ENCODE results near the gene RBM27. TPM values are rescaled to one million over a fixed set of nuclear protein-coding genes. Genes with fewer than 3 reads are reported as not detected.
"Not testable (repeated sequence)": the region's sequence is repeated elsewhere in the genome, so short reads cannot be mapped to it uniquely, and the experiment has no call there.

RBM27 gene
- total and polyA plus RNA-seq, 4 donors: 7.3 to 24.9 (median 16.8) TPM

DNA sequence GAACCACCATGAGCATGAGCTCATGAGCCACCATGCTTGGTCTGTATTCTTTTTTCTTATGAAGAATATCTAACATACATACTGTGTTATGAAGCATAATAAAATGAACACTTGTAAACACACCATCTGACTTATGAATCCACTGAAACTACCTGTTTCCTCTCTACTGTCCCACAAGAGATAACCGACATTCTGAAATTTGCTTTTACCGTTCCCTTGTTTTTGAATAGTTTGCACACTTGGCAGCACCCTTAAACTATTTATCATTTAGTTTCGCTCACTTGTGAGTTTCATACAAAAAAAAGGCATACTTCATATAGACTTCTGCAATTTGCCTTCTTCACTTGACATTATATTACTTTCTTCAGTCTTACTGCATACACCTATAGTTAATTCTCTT is 29.8 kb upstream of the RBM27 start:
- H3K9me3 ChIP-seq (ENCODE audit: control insufficient read depth, low read length): no peaks in the 10 kb centered on the region
- ATAC-seq (ENCODE audit: low FRiP score) (no peak), DNase-seq (no peak)
- H3K4me3 ChIP-seq (ENCODE audit: low read length in 2 of 2): no peak overlapping the region
- WGBS, 2 donors: 92 to 94% methylated on average over 3 of the region's 3 CpGs
- no peaks in the 10 kb centered on the region for H3K4me1 ChIP-seq (ENCODE audit: control insufficient read depth in 1 of 2, insufficient read depth in 2 of 2, low read length in 2 of 2)
- H3K36me3 ChIP-seq (ENCODE audit: control insufficient read depth in 1 of 2, insufficient read depth in 2 of 2, low read length in 1 of 2): peaks cover 0 to 6% of the 10 kb centered on the region in 2 donors
- H3K27ac ChIP-seq (ENCODE audit: low read depth in 1 of 2, low read length in 2 of 2): no peak overlapping the region
- no peaks in the 10 kb centered on the region for H3K27me3 ChIP-seq (ENCODE audit: control insufficient read depth in 1 of 2, insufficient read depth in 2 of 2, low read length in 1 of 2)
- intact Hi-C loops (cut with DNase I): no loop called here

DNA sequence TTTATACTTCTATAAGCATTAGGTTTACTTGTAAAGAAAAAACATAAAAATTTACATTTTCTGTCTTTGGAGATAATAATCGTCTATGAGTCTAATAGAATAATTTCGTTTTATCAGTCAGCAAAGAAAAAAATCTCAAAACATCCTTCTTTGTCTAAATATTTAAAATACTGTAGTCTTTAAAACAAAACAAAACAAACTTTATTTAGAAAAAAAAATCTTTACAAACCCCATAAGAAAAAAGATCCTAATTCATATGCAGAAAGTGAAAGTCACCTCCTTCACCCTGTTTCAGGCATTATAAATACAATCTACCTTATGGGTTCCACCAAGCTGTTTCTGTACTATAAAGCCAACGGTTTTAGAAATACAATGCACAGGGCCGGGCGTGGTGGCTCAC is 26.6 kb upstream of the RBM27 start:
- WGBS, 2 donors: 89 to 92% methylated on average over 5 of the region's 5 CpGs
- Histone ChIP-seq H3K27me3 (ENCODE audit: control insufficient read depth in 1 of 2, insufficient read depth in 2 of 2, low read length in 1 of 2) (no peaks in the 10 kb centered on the region), H3K4me1 (ENCODE audit: control insufficient read depth in 1 of 2, insufficient read depth in 2 of 2, low read length in 2 of 2) (peaks cover 1 to 3% of the 10 kb centered on the region in 2 donors), H3K4me3 (ENCODE audit: low read length in 2 of 2) (no peak overlapping the region), H3K27ac (ENCODE audit: low read depth in 1 of 2, low read length in 2 of 2) (no peak overlapping the region), H3K36me3 (ENCODE audit: control insufficient read depth in 1 of 2, insufficient read depth in 2 of 2, low read length in 1 of 2) (peaks cover 0 to 3% of the 10 kb centered on the region in 2 donors), H3K9me3 (ENCODE audit: control insufficient read depth, low read length) (no peaks in the 10 kb centered on the region)
- intact Hi-C loops (cut with DNase I): no loop called here
- no peak for ATAC-seq (ENCODE audit: low FRiP score)
- no peak for DNase-seq

DNA sequence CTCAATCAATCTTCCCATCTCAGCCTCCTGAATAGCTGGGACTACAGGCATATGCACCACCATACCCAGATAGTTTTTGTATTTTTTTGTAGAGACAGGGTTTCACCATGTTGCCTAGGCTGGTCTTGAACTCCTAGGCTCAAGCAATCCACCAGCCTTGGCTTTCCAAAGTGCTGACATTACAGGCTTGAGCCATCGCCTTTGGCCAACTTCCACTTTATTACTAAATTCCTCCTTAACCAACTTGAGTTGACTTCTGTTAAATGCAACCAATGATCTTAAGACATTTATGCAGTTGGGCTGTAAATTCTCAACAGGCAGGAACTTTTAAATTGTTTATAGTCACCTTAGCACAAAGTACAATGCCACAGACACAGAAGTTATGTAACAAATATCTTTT is 23.7 kb upstream of the RBM27 start:
- Histone ChIP-seq H3K36me3 (ENCODE audit: control insufficient read depth in 1 of 2, insufficient read depth in 2 of 2, low read length in 1 of 2) (peaks cover 0 to 3% of the 10 kb centered on the region in 2 donors), H3K4me1 (ENCODE audit: control insufficient read depth in 1 of 2, insufficient read depth in 2 of 2, low read length in 2 of 2) (peaks cover 1 to 3% of the 10 kb centered on the region in 2 donors), H3K27ac (ENCODE audit: low read depth in 1 of 2, low read length in 2 of 2) (no peak overlapping the region), H3K4me3 (ENCODE audit: low read length in 2 of 2) (no peak overlapping the region), H3K9me3 (ENCODE audit: control insufficient read depth, low read length) (no peaks in the 10 kb centered on the region), H3K27me3 (ENCODE audit: control insufficient read depth in 1 of 2, insufficient read depth in 2 of 2, low read length in 1 of 2) (no peaks in the 10 kb centered on the region)
- no peak for ATAC-seq (ENCODE audit: low FRiP score)
- DNase-seq: no peak
- WGBS, 2 donors: 83 to 93% methylated on average over 1 of the region's 1 CpG
- intact Hi-C loops (cut with DNase I): loop anchor here (5.0 to 10.0 kb wide), 4 partner anchors 63 to 268 kb away; partner anchors contain the start of gene TCERG1 (in 1 of the 2)

DNA sequence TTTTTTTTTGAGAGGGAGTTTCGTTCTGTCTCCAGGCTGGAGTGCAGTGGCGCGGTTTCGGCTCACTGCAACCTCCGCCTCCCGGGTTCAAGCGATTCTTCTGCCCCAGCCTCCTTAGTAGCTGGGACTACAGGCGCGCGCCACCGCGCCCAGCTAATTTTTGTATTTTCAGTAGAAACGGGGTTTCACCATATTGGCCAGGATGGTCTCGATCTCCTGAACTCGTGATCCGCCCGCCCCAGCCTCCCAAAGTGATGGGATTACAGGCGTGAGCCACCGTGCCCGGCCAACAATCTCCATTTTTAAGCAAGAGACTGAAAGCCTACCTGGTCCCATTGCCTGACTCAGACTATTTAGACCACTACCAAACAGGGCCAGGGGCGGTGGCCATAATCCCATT is 20.0 kb upstream of the RBM27 start:
- not testable (repeated sequence) for H3K9me3 ChIP-seq (ENCODE audit: control insufficient read depth, low read length); DNase-seq; H3K4me3 ChIP-seq (ENCODE audit: low read length in 2 of 2); H3K36me3 ChIP-seq (ENCODE audit: control insufficient read depth in 1 of 2, insufficient read depth in 2 of 2, low read length in 1 of 2); H3K27me3 ChIP-seq (ENCODE audit: control insufficient read depth in 1 of 2, insufficient read depth in 2 of 2, low read length in 1 of 2); ATAC-seq (ENCODE audit: low FRiP score); H3K4me1 ChIP-seq (ENCODE audit: control insufficient read depth in 1 of 2, insufficient read depth in 2 of 2, low read length in 2 of 2); H3K27ac ChIP-seq (ENCODE audit: low read depth in 1 of 2, low read length in 2 of 2)
- intact Hi-C loops (cut with DNase I): loop anchor here (5.0 to 10.0 kb wide), 4 partner anchors 59 to 264 kb away; partner anchors contain the start of gene TCERG1 (in 1 of the 2)
- WGBS, 2 donors: 94% methylated on average over 20 to 21 of the region's 21 CpGs

DNA sequence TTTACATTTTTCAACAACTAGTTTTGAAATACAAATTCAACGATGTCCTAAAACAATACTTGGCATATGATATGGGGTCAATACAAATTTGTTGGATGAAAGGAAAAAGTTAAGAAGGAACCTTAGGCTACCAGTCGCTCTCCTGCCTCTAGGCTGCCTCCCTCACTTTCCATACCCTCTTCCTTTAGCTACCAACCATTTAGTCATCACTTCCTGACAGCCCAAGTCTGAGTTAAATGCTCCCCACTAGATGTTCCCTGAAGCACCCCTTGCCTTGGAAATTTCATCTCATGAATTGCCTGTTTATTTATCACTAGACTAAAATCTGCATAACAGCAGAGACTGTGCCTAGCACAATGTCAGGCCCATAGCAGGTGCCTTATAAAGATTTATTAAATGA is 18.2 kb upstream of the RBM27 start:
- Histone ChIP-seq H3K36me3 (ENCODE audit: control insufficient read depth in 1 of 2, insufficient read depth in 2 of 2, low read length in 1 of 2) (no peaks in the 10 kb centered on the region), H3K27ac (ENCODE audit: low read depth in 1 of 2, low read length in 2 of 2) (no peak overlapping the region), H3K4me1 (ENCODE audit: control insufficient read depth in 1 of 2, insufficient read depth in 2 of 2, low read length in 2 of 2) (peaks cover 0 to 3% of the 10 kb centered on the region in 2 donors), H3K4me3 (ENCODE audit: low read length in 2 of 2) (no peak overlapping the region), H3K9me3 (ENCODE audit: control insufficient read depth, low read length) (no peaks in the 10 kb centered on the region), H3K27me3 (ENCODE audit: control insufficient read depth in 1 of 2, insufficient read depth in 2 of 2, low read length in 1 of 2) (no peaks in the 10 kb centered on the region)
- intact Hi-C loops (cut with DNase I): loop anchor here in 1 of 2 donors (10.0 kb wide), 1 partner anchor 240 kb away; no protein-coding TSS in a partner anchor
- ATAC-seq (ENCODE audit: low FRiP score) (no peak), DNase-seq (no peak)
- WGBS, 2 donors: 80% methylated on average over 2 of the region's 2 CpGs

DNA sequence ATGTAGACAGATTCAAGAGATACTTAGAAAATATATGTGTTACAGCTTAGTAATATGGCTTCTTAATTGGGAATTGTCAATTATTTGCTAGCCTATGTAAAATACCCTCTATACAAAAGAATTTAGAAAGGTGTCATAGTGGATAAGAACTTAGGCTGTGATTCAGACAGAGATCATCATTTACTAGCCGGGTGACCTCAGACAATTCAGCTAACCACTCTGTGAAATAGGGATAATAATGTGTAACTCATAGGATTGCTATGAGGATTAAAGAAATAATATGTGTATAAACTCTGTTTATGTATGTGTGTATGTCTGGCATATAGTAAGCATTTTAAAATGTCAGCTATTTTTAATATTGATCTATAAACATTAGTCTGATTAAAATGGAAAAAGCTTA is 15.0 kb upstream of the RBM27 start:
- Histone ChIP-seq H3K4me3 (ENCODE audit: low read length in 2 of 2) (no peak overlapping the region), H3K36me3 (ENCODE audit: control insufficient read depth in 1 of 2, insufficient read depth in 2 of 2, low read length in 1 of 2) (no peaks in the 10 kb centered on the region), H3K4me1 (ENCODE audit: control insufficient read depth in 1 of 2, insufficient read depth in 2 of 2, low read length in 2 of 2) (no peaks in the 10 kb centered on the region), H3K27ac (ENCODE audit: low read depth in 1 of 2, low read length in 2 of 2) (no peak overlapping the region), H3K9me3 (ENCODE audit: control insufficient read depth, low read length) (no peaks in the 10 kb centered on the region), H3K27me3 (ENCODE audit: control insufficient read depth in 1 of 2, insufficient read depth in 2 of 2, low read length in 1 of 2) (no peaks in the 10 kb centered on the region)
- ATAC-seq (ENCODE audit: low FRiP score) (no peak), DNase-seq (no peak)
- WGBS, 2 donors: 83 to 84% methylated on average over 1 of the region's 1 CpG
- intact Hi-C loops (cut with DNase I): loop anchor here in 1 of 2 donors (10.0 kb wide), 1 partner anchor 236 kb away; no protein-coding TSS in a partner anchor

DNA sequence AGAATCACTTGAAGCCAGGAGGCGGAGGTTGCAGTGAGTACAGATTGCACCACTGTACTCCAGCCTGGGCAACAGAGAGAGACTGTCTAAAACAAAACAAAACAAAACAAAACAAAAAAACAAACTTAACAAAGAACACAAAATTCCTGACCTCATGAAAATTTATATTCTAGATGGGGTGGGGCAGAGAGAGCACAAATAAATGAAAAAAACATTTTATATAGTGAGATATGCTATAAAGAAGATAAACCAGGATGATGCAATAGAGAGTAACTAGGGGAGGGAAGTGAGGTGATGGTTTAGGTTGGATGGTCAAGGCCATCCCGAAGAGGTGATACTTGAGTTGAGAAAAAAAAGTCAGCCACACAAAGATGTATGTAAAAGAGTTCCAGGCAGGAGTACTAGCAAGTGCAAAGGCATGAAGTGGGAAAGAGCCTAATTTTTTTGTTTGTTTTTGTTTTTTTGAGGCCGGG is 10.8 kb upstream of the RBM27 start:
- no peaks in the 10 kb centered on the region for H3K27me3 ChIP-seq (ENCODE audit: control insufficient read depth in 1 of 2, insufficient read depth in 2 of 2, low read length in 1 of 2)
- no peaks in the 10 kb centered on the region for H3K9me3 ChIP-seq (ENCODE audit: control insufficient read depth, low read length)
- H3K27ac ChIP-seq (ENCODE audit: low read depth in 1 of 2, low read length in 2 of 2): no peak overlapping the region
- WGBS, 2 donors: 77 to 79% methylated on average over 3 of the region's 3 CpGs
- H3K4me1 ChIP-seq (ENCODE audit: control insufficient read depth in 1 of 2, insufficient read depth in 2 of 2, low read length in 2 of 2): no peaks in the 10 kb centered on the region
- H3K36me3 ChIP-seq (ENCODE audit: control insufficient read depth in 1 of 2, insufficient read depth in 2 of 2, low read length in 1 of 2): no peaks in the 10 kb centered on the region
- intact Hi-C loops (cut with DNase I): no loop called here
- no peak for DNase-seq
- ATAC-seq (ENCODE audit: low FRiP score): no peak
- no peak overlapping the region for H3K4me3 ChIP-seq (ENCODE audit: low read length in 2 of 2)

DNA sequence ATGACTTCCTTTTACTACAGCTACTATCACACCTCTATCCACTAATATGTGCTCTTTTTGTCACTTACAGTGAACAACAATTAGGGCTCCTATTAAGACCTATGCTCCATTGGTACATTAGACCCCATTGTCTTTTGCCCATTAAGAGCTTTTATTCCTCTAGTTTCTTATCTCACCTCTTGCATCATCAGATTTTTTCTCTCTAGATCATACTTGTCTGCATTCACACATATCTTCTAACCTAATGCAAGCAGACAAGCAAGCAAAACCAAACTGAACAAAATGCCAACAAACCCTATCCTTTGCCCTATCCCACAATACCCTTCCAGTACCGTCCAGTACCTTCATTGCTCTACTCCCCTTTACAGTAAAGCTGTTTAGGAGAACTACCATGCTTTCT is 10.1 kb upstream of the RBM27 start:
- Histone ChIP-seq H3K4me1 (ENCODE audit: control insufficient read depth in 1 of 2, insufficient read depth in 2 of 2, low read length in 2 of 2) (no peaks in the 10 kb centered on the region), H3K9me3 (ENCODE audit: control insufficient read depth, low read length) (no peaks in the 10 kb centered on the region), H3K27me3 (ENCODE audit: control insufficient read depth in 1 of 2, insufficient read depth in 2 of 2, low read length in 1 of 2) (no peaks in the 10 kb centered on the region), H3K36me3 (ENCODE audit: control insufficient read depth in 1 of 2, insufficient read depth in 2 of 2, low read length in 1 of 2) (no peaks in the 10 kb centered on the region), H3K4me3 (ENCODE audit: low read length in 2 of 2) (no peak overlapping the region), H3K27ac (ENCODE audit: low read depth in 1 of 2, low read length in 2 of 2) (no peak overlapping the region)
- 82 to 83% methylated on average over 1 of the region's 1 CpG for WGBS, 2 donors
- no peak for ATAC-seq (ENCODE audit: low FRiP score)
- intact Hi-C loops (cut with DNase I): no loop called here
- DNase-seq: no peak

DNA sequence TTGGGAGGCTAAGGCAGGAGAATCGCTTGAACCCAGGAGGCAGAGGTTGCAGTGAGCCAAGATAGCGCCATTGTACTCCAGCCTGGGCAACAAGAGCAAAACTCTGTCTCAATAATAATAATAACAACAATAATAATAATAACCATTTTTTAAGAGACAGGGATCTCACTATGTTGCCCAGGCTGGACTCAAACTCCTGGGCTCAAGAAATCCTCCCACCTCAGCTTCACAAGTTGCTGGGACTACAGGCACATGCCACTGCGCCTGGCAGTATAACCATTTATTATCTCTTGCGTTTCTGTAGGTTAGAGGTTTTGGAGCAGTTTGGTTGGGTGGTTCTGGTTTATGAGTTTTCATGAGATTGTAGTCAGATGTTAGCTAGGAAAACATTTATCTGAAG is 8.4 kb upstream of the RBM27 start:
- H3K9me3 ChIP-seq (ENCODE audit: control insufficient read depth, low read length); intact Hi-C loops (cut with DNase I); ATAC-seq (ENCODE audit: low FRiP score); H3K27ac ChIP-seq (ENCODE audit: low read depth in 1 of 2, low read length in 2 of 2); H3K36me3 ChIP-seq (ENCODE audit: control insufficient read depth in 1 of 2, insufficient read depth in 2 of 2, low read length in 1 of 2); H3K4me3 ChIP-seq (ENCODE audit: low read length in 2 of 2); H3K27me3 ChIP-seq (ENCODE audit: control insufficient read depth in 1 of 2, insufficient read depth in 2 of 2, low read length in 1 of 2); DNase-seq; H3K4me1 ChIP-seq (ENCODE audit: control insufficient read depth in 1 of 2, insufficient read depth in 2 of 2, low read length in 2 of 2): not testable (repeated sequence)
- 89 to 90% methylated on average over 4 of the region's 4 CpGs for WGBS, 2 donors

All from aorta (tissue), 5 donors.